IPS-15b (cell line): ENCODE results near the gene CHD2.

Source experiments
- H3K27me3 ChIP-seq: one replicate; pipeline ENCODE4 v1.6.1; 2013; ENCODE audit warnings: low read length; ENCODE audit not compliant: control insufficient read depth, insufficient read depth
- H3K36me3 ChIP-seq: one replicate; pipeline ENCODE4 v1.6.1; 2013; ENCODE audit warnings: low read length; ENCODE audit not compliant: control insufficient read depth, insufficient read depth
- H3K4me1 ChIP-seq: one replicate; pipeline ENCODE4 v1.6.1; 2013; ENCODE audit warnings: mild to moderate bottlenecking, low read length; ENCODE audit not compliant: control insufficient read depth, insufficient read depth
- H3K4me3 ChIP-seq: one replicate; pipeline ENCODE4 v1.5.1; 2013; ENCODE audit warnings: low read depth, low read length
- H3K9ac ChIP-seq: one replicate; pipeline ENCODE4 v1.6.1; 2013; ENCODE audit warnings: low read depth, mild to moderate bottlenecking, low read length
- H3K9me3 ChIP-seq: one replicate; pipeline ENCODE4 v1.6.1; 2013; ENCODE audit warnings: mild to moderate bottlenecking, low read length; ENCODE audit not compliant: control insufficient read depth, insufficient read depth

Gene CHD2

GRCh38 chr15:92981333-92981732 lies 81.2 kb downstream of the CHD2 start:
- Histone ChIP-seq H3K9ac (no peak overlapping the region), H3K9me3 (no peaks in the 10 kb centered on the region), H3K36me3 (peaks cover 29% of the 10 kb centered on the region), H3K27me3 (no peaks in the 10 kb centered on the region), H3K4me1 (no peaks in the 10 kb centered on the region), H3K4me3 (no peak overlapping the region)

GRCh38 chr15:92984161-92984560 lies 84.0 kb downstream of the CHD2 start:
- no peaks in the 10 kb centered on the region for H3K9me3 ChIP-seq
- H3K36me3 ChIP-seq, result peaks cover 26% of the 10 kb centered on the region
- no peaks in the 10 kb centered on the region for H3K4me1 ChIP-seq
- H3K4me3 ChIP-seq, result no peak overlapping the region
- no peaks in the 10 kb centered on the region for H3K27me3 ChIP-seq
- H3K9ac ChIP-seq, result no peak overlapping the region

GRCh38 chr15:92989470-92989869 lies 89.3 kb downstream of the CHD2 start:
- peaks cover 25% of the 10 kb centered on the region for H3K36me3 ChIP-seq
- no peaks in the 10 kb centered on the region for H3K4me1 ChIP-seq
- H3K4me3 ChIP-seq, result no peak overlapping the region
- H3K9me3 ChIP-seq, result no peaks in the 10 kb centered on the region
- no peaks in the 10 kb centered on the region for H3K27me3 ChIP-seq
- H3K9ac ChIP-seq, result no peak overlapping the region

GRCh38 chr15:92990031-92990430 lies 89.9 kb downstream of the CHD2 start:
- Histone ChIP-seq H3K4me3 (no peak overlapping the region), H3K9ac (no peak overlapping the region), H3K9me3 (no peaks in the 10 kb centered on the region), H3K36me3 (peaks cover 25% of the 10 kb centered on the region), H3K4me1 (no peaks in the 10 kb centered on the region), H3K27me3 (no peaks in the 10 kb centered on the region)

GRCh38 chr15:92992720-92993119 lies 92.6 kb downstream of the CHD2 start:
- H3K36me3 ChIP-seq, result peaks cover 22% of the 10 kb centered on the region
- no peaks in the 10 kb centered on the region for H3K9me3 ChIP-seq
- H3K9ac ChIP-seq, result no peak overlapping the region
- H3K27me3 ChIP-seq, result no peaks in the 10 kb centered on the region
- no peak overlapping the region for H3K4me3 ChIP-seq
- no peaks in the 10 kb centered on the region for H3K4me1 ChIP-seq

- H3K4me3 ChIP-seq, result no peak overlapping the region
- no peaks in the 10 kb centered on the region for H3K4me1 ChIP-seq
- H3K27me3 ChIP-seq, result no peaks in the 10 kb centered on the region
- H3K9me3 ChIP-seq, result no peaks in the 10 kb centered on the region
- H3K9ac ChIP-seq, result no peak overlapping the region
- peaks cover 36% of the 10 kb centered on the region for H3K36me3 ChIP-seq
Measured at GRCh38 chr15:92997821-92998220, 97.7 kb downstream of the CHD2 start.

- no peaks in the 10 kb centered on the region for H3K27me3 ChIP-seq
- no peaks in the 10 kb centered on the region for H3K4me1 ChIP-seq
- H3K4me3 ChIP-seq, result no peak overlapping the region
- no peaks in the 10 kb centered on the region for H3K9me3 ChIP-seq
- H3K9ac ChIP-seq, result no peak overlapping the region
- peaks cover 40% of the 10 kb centered on the region for H3K36me3 ChIP-seq
Measured at GRCh38 chr15:93001156-93001555, 101.0 kb downstream of the CHD2 start.

- Histone ChIP-seq H3K4me3 (no peak overlapping the region), H3K9me3 (no peaks in the 10 kb centered on the region), H3K36me3 (peaks cover 40% of the 10 kb centered on the region), H3K27me3 (no peaks in the 10 kb centered on the region), H3K4me1 (no peaks in the 10 kb centered on the region), H3K9ac (no peak overlapping the region)
Measured at GRCh38 chr15:93001881-93002280, 101.8 kb downstream of the CHD2 start.

- Histone ChIP-seq H3K27me3 (no peaks in the 10 kb centered on the region), H3K9ac (no peak overlapping the region), H3K4me3 (no peak overlapping the region), H3K4me1 (no peaks in the 10 kb centered on the region), H3K9me3 (no peaks in the 10 kb centered on the region), H3K36me3 (peaks cover 46% of the 10 kb centered on the region)
Measured at GRCh38 chr15:93005133-93005532, 105.0 kb downstream of the CHD2 start.

GRCh38 chr15:93007994-93008393 lies 107.9 kb downstream of the CHD2 start:
- Histone ChIP-seq H3K9me3 (no peaks in the 10 kb centered on the region), H3K9ac (no peak overlapping the region), H3K4me1 (no peaks in the 10 kb centered on the region), H3K36me3 (peaks cover 53% of the 10 kb centered on the region), H3K27me3 (no peaks in the 10 kb centered on the region), H3K4me3 (no peak overlapping the region)

GRCh38 chr15:93012786-93013185 lies 112.7 kb downstream of the CHD2 start:
- Histone ChIP-seq H3K4me3 (no peak overlapping the region), H3K36me3 (peaks cover 65% of the 10 kb centered on the region), H3K9me3 (no peaks in the 10 kb centered on the region), H3K27me3 (no peaks in the 10 kb centered on the region), H3K9ac (no peak overlapping the region), H3K4me1 (no peaks in the 10 kb centered on the region)

GRCh38 chr15:93017526-93017925 lies 117.4 kb downstream of the CHD2 start:
- Histone ChIP-seq H3K9ac (no peak overlapping the region), H3K9me3 (no peaks in the 10 kb centered on the region), H3K4me3 (no peak overlapping the region), H3K36me3 (peaks cover 38% of the 10 kb centered on the region), H3K4me1 (no peaks in the 10 kb centered on the region), H3K27me3 (no peaks in the 10 kb centered on the region)

GRCh38 chr15:93018574-93018973 lies 118.5 kb downstream of the CHD2 start:
- Histone ChIP-seq H3K9me3 (no peaks in the 10 kb centered on the region), H3K27me3 (no peaks in the 10 kb centered on the region), H3K9ac (no peak overlapping the region), H3K36me3 (peaks cover 30% of the 10 kb centered on the region), H3K4me3 (no peak overlapping the region), H3K4me1 (no peaks in the 10 kb centered on the region)
